H1 (cell line): ENCODE results near the gene ITGAV. TPM values are rescaled to one million over a fixed set of nuclear protein-coding genes. Genes with fewer than 3 reads are reported as not detected.

ENCODE experiments used
- CTCF ChIA-PET: fragments of 300-600 bp; sonication (Branson Sonifier 250); formaldehyde crosslinking; loops from one replicate; lab custom pipeline; 2021; ENCODE audit not compliant: partially characterized antibody; lab: Charles Lee
- POLR2A ChIA-PET: fragments of 300-600 bp; sonication (Branson Sonifier 250); formaldehyde crosslinking; loops from one replicate; lab custom pipeline; 2021; ENCODE audit warnings: inconsistent platforms; ENCODE audit not compliant: partially characterized antibody; lab: Charles Lee
- DNase-seq, 2 experiments: peaks; one replicate each; pipeline versions ENCODE4 v3.0.0 to v3.0.0-alpha.2; 2010 to 2022; ENCODE audit warnings: low spot score in 2 of 2, low read depth in 1 of 2, mixed read lengths in 1 of 2
- FAIRE-seq: peaks from 2 replicates; lab custom pipeline; 2011; peaks lifted over from hg19 to GRCh38; lab: Jason Lieb, UNC
- H2AFZ ChIP-seq: 2 replicates; pipeline ENCODE4 v1.8.1; 2012; ENCODE audit warnings: low read length, inconsistent platforms
- H2AK5ac ChIP-seq: 2 replicates; pipeline ENCODE4 v1.6.1; 2013; ENCODE audit warnings: low read depth, low read length
- H2BK120ac ChIP-seq: replicated peaks from 2 replicates; pipeline ENCODE3; 2013; ENCODE audit warnings: low read depth, low read length, inconsistent platforms
- H2BK12ac ChIP-seq: 2 replicates; pipeline ENCODE4 v1.6.1; 2013; ENCODE audit warnings: low read depth, low read length
- H2BK15ac ChIP-seq: 2 replicates; pipeline ENCODE4 v1.6.1; 2013; ENCODE audit warnings: low read length
- H2BK20ac ChIP-seq: 2 replicates; pipeline ENCODE4 v1.6.1; 2013; ENCODE audit warnings: low read length
- H2BK5ac ChIP-seq: 2 replicates; pipeline ENCODE4 v1.6.1; 2013; ENCODE audit warnings: low read depth, low read length
- H3K14ac ChIP-seq: 2 replicates; pipeline ENCODE4 v1.6.1; 2013; ENCODE audit warnings: inconsistent platforms; ENCODE audit not compliant: insufficient read length
- H3K18ac ChIP-seq: 2 replicates; pipeline ENCODE4 v1.6.1; 2013; ENCODE audit warnings: low read length; ENCODE audit errors: extremely low read depth
- H3K23ac ChIP-seq: 2 replicates; pipeline ENCODE4 v1.6.1; 2013; ENCODE audit warnings: inconsistent platforms; ENCODE audit not compliant: insufficient read length
- H3K23me2 ChIP-seq: 2 replicates; pipeline ENCODE4 v1.6.1; 2013; ENCODE audit warnings: low read depth, low read length
- H3K27ac ChIP-seq: 2 replicates; pipeline ENCODE4 v1.6.1; 2011; ENCODE audit warnings: low read depth, low read length, inconsistent platforms
- H3K27me3 ChIP-seq, 4 experiments: replicated peaks in 1 of 4; 1 replicate in 1 of 4; 2 replicates in 3 of 4; pipeline versions ENCODE4 v1.6.1 to v1.8.1; 2011 to 2013; ENCODE audit warnings: low read length in 3 of 4, mild to moderate bottlenecking in 3 of 4, inconsistent platforms in 2 of 4, mixed read lengths in 2 of 4, moderate library complexity in 1 of 4; ENCODE audit not compliant: control insufficient read depth in 3 of 4, insufficient read depth in 3 of 4; ENCODE audit errors: extremely low read depth in 1 of 4
- H3K36me3 ChIP-seq, 4 experiments: 2 replicates each; pipeline versions ENCODE4 v1.6.1 to v1.8.1; 2011 to 2013; ENCODE audit warnings: mild to moderate bottlenecking in 4 of 4, low read length in 3 of 4, moderate library complexity in 2 of 4, control low read depth in 1 of 4, inconsistent platforms in 1 of 4; ENCODE audit not compliant: insufficient read depth in 4 of 4, control insufficient read depth in 2 of 4
- H3K4ac ChIP-seq: replicated peaks from 2 replicates; pipeline ENCODE3; 2013; ENCODE audit warnings: low read length, low read depth, mixed read lengths, inconsistent platforms; ENCODE audit not compliant: insufficient read length
- H3K4me1 ChIP-seq, 4 experiments: replicated peaks in 1 of 4; 1 replicate in 1 of 4; 2 replicates in 3 of 4; pipeline versions ENCODE4 v1.6.1 to v1.8.1; 2011 to 2013; ENCODE audit warnings: low read length in 3 of 4, inconsistent platforms in 2 of 4, mixed read lengths in 1 of 4; ENCODE audit not compliant: insufficient read depth in 4 of 4, control insufficient read depth in 3 of 4
- H3K4me2 ChIP-seq, 2 experiments: 2 replicates each; pipeline versions ENCODE4 v1.6.1 to v1.8.1; 2011 to 2013; ENCODE audit warnings: low read depth in 2 of 2, low read length in 2 of 2, control low read depth in 1 of 2, inconsistent platforms in 1 of 2, mild to moderate bottlenecking in 1 of 2; ENCODE audit not compliant: insufficient read depth in 1 of 2
- H3K4me3 ChIP-seq, 4 experiments: fragments of 200-600, 300-600 bp in 1 of 4; sonication (generic), shearing (Covaris generic), sonication (Bioruptor Twin) in 1 of 4; 2 replicates each; pipeline versions ENCODE4 v1.5.1 to v1.8.1; 2011 to 2016; ENCODE audit warnings: low read length in 4 of 4, low read depth in 3 of 4, control low read depth in 2 of 4, inconsistent platforms in 2 of 4, mild to moderate bottlenecking in 2 of 4, mixed read lengths in 1 of 4, moderate library complexity in 1 of 4; ENCODE audit not compliant: insufficient read depth in 2 of 4; ENCODE audit errors: extremely low read depth in 1 of 4
- H3K56ac ChIP-seq: replicated peaks from 2 replicates; pipeline ENCODE3; 2013; ENCODE audit warnings: low read depth, mild to moderate bottlenecking, mixed read lengths, low read length, inconsistent platforms; ENCODE audit not compliant: insufficient read length
- H3K79me1 ChIP-seq: 2 replicates; pipeline ENCODE4 v1.6.1; 2013; ENCODE audit warnings: low read depth, low read length, control low read depth
- H3K79me2 ChIP-seq, 2 experiments: 2 replicates each; pipeline versions ENCODE4 v1.6.1 to v1.8.1; 2012 to 2013; ENCODE audit warnings: low read length in 2 of 2, mild to moderate bottlenecking in 2 of 2, inconsistent platforms in 1 of 2; ENCODE audit not compliant: insufficient read depth in 2 of 2, control insufficient read depth in 1 of 2
- H3K9ac ChIP-seq, 4 experiments: replicated peaks in 1 of 4; 1 replicate in 1 of 4; 2 replicates in 3 of 4; pipeline versions ENCODE4 v1.6.1 to v1.8.1; 2011 to 2013; ENCODE audit warnings: low read depth in 3 of 4, low read length in 3 of 4, control low read depth in 2 of 4, mild to moderate bottlenecking in 2 of 4, moderate library complexity in 2 of 4, inconsistent platforms in 1 of 4; ENCODE audit errors: extremely low read depth in 1 of 4
- H3K9me3 ChIP-seq, 2 experiments: 2 replicates each; pipeline versions ENCODE4 v1.6.1 to v1.8.1; 2012 to 2013; ENCODE audit warnings: mild to moderate bottlenecking in 2 of 2, moderate library complexity in 2 of 2, control low read depth in 1 of 2, inconsistent platforms in 1 of 2, low read depth in 1 of 2, low read length in 1 of 2, mixed read lengths in 1 of 2; ENCODE audit not compliant: insufficient read depth in 2 of 2
- H4K20me1 ChIP-seq, 2 experiments: replicated peaks in 1 of 2; 2 replicates each; pipeline versions ENCODE3 to v1.8.1; 2011 to 2013; ENCODE audit warnings: inconsistent platforms in 2 of 2, low read length in 2 of 2, mild to moderate bottlenecking in 1 of 2; ENCODE audit not compliant: insufficient read depth in 2 of 2, control insufficient read depth in 1 of 2
- H4K5ac ChIP-seq: 2 replicates; pipeline ENCODE4 v1.6.1; 2013; ENCODE audit warnings: low read length, low read depth, mixed read lengths, inconsistent platforms; ENCODE audit not compliant: insufficient read length
- H4K8ac ChIP-seq: 2 replicates; pipeline ENCODE4 v1.8.0; 2013; ENCODE audit warnings: mild to moderate bottlenecking, moderate library complexity, low read length, inconsistent platforms; ENCODE audit not compliant: insufficient read depth; ENCODE audit errors: extremely low read depth
- H4K91ac ChIP-seq: replicated peaks from 2 replicates; pipeline ENCODE3; 2013; ENCODE audit warnings: low read length, mixed read lengths, inconsistent platforms; ENCODE audit not compliant: insufficient read length
- BACH1 ChIP-seq: IDR thresholded peaks from 2 replicates; pipeline ENCODE4 v1.6.1; 2012; ENCODE audit warnings: low read length, improper control_type of control experiment
- BRCA1 ChIP-seq: IDR thresholded peaks from 2 replicates; pipeline ENCODE4 v1.6.1; 2012; ENCODE audit warnings: low read depth, low read length, improper control_type of control experiment
- CEBPB ChIP-seq: IDR thresholded peaks from 2 replicates; pipeline ENCODE4 v1.6.1; 2012; ENCODE audit warnings: low read depth, low read length
- CREB1 ChIP-seq: IDR thresholded peaks from 2 replicates; pipeline ENCODE4 v1.6.1; 2012; ENCODE audit warnings: inconsistent platforms
- GTF2F1 ChIP-seq: IDR thresholded peaks from 2 replicates; pipeline ENCODE4 v1.6.1; 2012; ENCODE audit warnings: low read depth, low read length, improper control_type of control experiment, borderline replicate concordance
- HDAC2 ChIP-seq, 2 experiments: fragments of 300-600 bp in 1 of 2; sonication (generic) in 1 of 2; IDR thresholded peaks; 2 replicates each; pipeline ENCODE4 v1.6.1; 2011 to 2012; ENCODE audit warnings: low read depth in 2 of 2, low read length in 2 of 2, mild to moderate bottlenecking in 2 of 2, moderate library complexity in 2 of 2, borderline replicate concordance in 1 of 2, inconsistent platforms in 1 of 2
- POLR2AphosphoS5 ChIP-seq: IDR thresholded peaks from 2 replicates; pipeline ENCODE4 v1.6.1; 2011; ENCODE audit warnings: low read depth, low read length
- RBBP5 ChIP-seq: IDR thresholded peaks from 2 replicates; pipeline ENCODE4 v1.7.1; 2012; ENCODE audit warnings: low read depth, mild to moderate bottlenecking, inconsistent platforms, low read length, moderate library complexity, borderline replicate concordance
- RNF2 ChIP-seq: fragments of 200-900, 300-1000 bp; sonication (generic); IDR thresholded peaks from 2 replicates; pipeline ENCODE4 v1.7.1; 2016; ENCODE audit warnings: borderline replicate concordance, low read depth, mild to moderate bottlenecking, antibody characterized with exemption, low read length; ENCODE audit not compliant: poor library complexity, severe bottlenecking; ENCODE audit errors: missing control alignments
- SIX5 ChIP-seq: IDR thresholded peaks from 2 replicates; pipeline ENCODE4 v1.6.1; 2011; ENCODE audit warnings: mild to moderate bottlenecking, low read depth, low read length
- TAF1 ChIP-seq: IDR thresholded peaks from 2 replicates; pipeline ENCODE4 v1.6.1; 2011; ENCODE audit warnings: mild to moderate bottlenecking, low read depth, low read length
- TBP ChIP-seq: IDR thresholded peaks from 2 replicates; pipeline ENCODE4 v1.6.1; 2011; ENCODE audit warnings: low read depth, low read length, improper control_type of control experiment
- YY1 ChIP-seq: IDR thresholded peaks from 2 replicates; pipeline ENCODE4 v1.6.1; 2011; ENCODE audit warnings: low read depth, mild to moderate bottlenecking, low read length
- WGBS, 2 experiments: shearing (Covaris generic) in 1 of 2; methylation state at CpG; one replicate each; pipeline versions ENCODE4 v1.1.6 to v1.1.7; 2013 to 2015; ENCODE audit warnings: low lambda C conversion rate in 2 of 2, mixed read lengths in 2 of 2, inconsistent platforms in 1 of 2, low coverage in 1 of 2, missing lambda C conversion rate in 1 of 2; ENCODE audit not compliant: insufficient replicate concordance in 2 of 2, insufficient coverage in 1 of 2, insufficient read length in 1 of 2; ENCODE audit errors: extremely low coverage in 1 of 2, missing lambda C conversion rate in 1 of 2; 5-methylcytosine and 5-hydroxymethylcytosine counted together
- polyA plus RNA-seq, 7 experiments: library from polyadenylated mRNA; depleted of rRNA in 3 of 7; stranded (reverse) in 5 of 7; unstranded in 2 of 7; fragments of >200 nt in 5 of 7; fragments of 200-250 nt in 2 of 7; gene quantifications; 1 replicate in 5 of 7; 2 replicates in 1 of 7; 4 replicates in 1 of 7; pipeline versions ENCODE4 v1.2.1 to v1.2.3, GENCODE V29; 2011 to 2013; ENCODE audit warnings: missing spikeins in 2 of 7, mixed read lengths in 2 of 7
- total RNA-seq: library from RNA; stranded (reverse); fragmentation: NEBNext Ultra II Directional; extraction: Animal tissue kit (Norgen Biotek cat#: 25700); gene quantifications from 2 replicates; pipeline ENCODE4 v1.2.1, GENCODE V29; 2021
- TF ChIP-seq, protein P1 (sequence below): IDR thresholded peaks from 2 replicates; pipeline ENCODE4 v1.6.1; 2012; ENCODE audit warnings: low read length, inconsistent platforms

ITGAV gene
- total and polyA plus RNA-seq, 2 of the 8 experiments (the other 6 are each of a cell fraction or from before 2014, with no cell fraction given): 11.7 to 42.4 TPM

DNA sequence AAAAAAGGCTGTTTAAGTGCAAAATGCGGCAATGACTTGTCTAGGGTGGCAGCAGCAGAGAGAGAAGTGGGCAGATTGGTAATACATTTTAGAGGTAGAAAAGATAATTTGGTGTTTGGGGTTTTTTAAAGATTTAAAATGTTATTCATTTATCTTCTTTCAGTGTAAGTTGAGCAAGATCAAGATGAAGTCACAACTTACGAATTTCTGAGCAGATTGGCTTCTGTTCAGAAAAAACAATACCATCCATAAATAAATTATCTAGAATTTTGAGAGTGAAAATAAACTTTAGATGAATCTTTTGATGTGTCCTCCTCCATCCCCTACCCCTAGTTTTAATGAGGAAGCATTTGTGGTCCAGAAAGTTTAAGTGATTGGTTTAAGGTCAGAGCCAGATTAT is 56.1 kb downstream of the ITGAV start:
- Histone ChIP-seq H2BK15ac (no peak overlapping the region), H3K14ac (no peak overlapping the region), H4K91ac (no peak overlapping the region), H3K23ac (no peak overlapping the region), H3K4me3 (no peak overlapping the region), H3K9me3 (no peaks in the 10 kb centered on the region), H2BK12ac (no peak overlapping the region), H3K9ac (no peak overlapping the region), H2BK120ac (no peak overlapping the region), H3K27ac (no peak overlapping the region), H3K18ac (no peak overlapping the region), H3K23me2 (no peaks in the 10 kb centered on the region), H4K8ac (no peak overlapping the region), H3K79me2 (no peaks in the 10 kb centered on the region), H2BK20ac (no peak overlapping the region), H3K4me2 (no peak overlapping the region), H2BK5ac (no peak overlapping the region), H3K27me3 (no peaks in the 10 kb centered on the region), H4K5ac (no peak overlapping the region), H2AK5ac (no peak overlapping the region), H3K56ac (no peak overlapping the region), H3K36me3 (peaks cover 2 to 8% (median 5%) of the 10 kb centered on the region in 4 experiments; a peak in 5 of 8 replicates), H3K79me1 (no peaks in the 10 kb centered on the region), H3K4ac (no peak overlapping the region), H3K4me1 (no peaks in the 10 kb centered on the region), H4K20me1 (no peaks in the 10 kb centered on the region), H2AFZ (no peak overlapping the region)
- WGBS, 2 experiments: 96% methylated on average over 2 of the region's 2 CpGs; no CpG with 5 or more reads in 1 of the 2 experiments
- ChIA-PET CTCF (no interaction called here), POLR2A (interaction anchor here (0.6 to 1.2 kb wide), 2 partner anchors 160 to 849 kb away, joined by 4 read pairs; partner anchors contain the start of gene ZC3H15)
- DNase-seq: no peak
- no peak for FAIRE-seq
- no peak for TF ChIP-seq CREB1
- no peak for TF ChIP-seq RNF2
- no peak for TF ChIP-seq HDAC2 (IDR thresholded peaks at IDR 0.05; ENCODE audit: borderline replicate concordance in 1 of 2, low read depth in 2 of 2, low read length in 2 of 2)
- TF ChIP-seq RBBP5: no peak
- no peak for TF ChIP-seq CEBPB
- no peak for TF ChIP-seq YY1
- no peak for TF ChIP-seq GTF2F1
- TF ChIP-seq SIX5: no peak
- no peak for TF ChIP-seq BRCA1
- TF ChIP-seq, protein P1, sequence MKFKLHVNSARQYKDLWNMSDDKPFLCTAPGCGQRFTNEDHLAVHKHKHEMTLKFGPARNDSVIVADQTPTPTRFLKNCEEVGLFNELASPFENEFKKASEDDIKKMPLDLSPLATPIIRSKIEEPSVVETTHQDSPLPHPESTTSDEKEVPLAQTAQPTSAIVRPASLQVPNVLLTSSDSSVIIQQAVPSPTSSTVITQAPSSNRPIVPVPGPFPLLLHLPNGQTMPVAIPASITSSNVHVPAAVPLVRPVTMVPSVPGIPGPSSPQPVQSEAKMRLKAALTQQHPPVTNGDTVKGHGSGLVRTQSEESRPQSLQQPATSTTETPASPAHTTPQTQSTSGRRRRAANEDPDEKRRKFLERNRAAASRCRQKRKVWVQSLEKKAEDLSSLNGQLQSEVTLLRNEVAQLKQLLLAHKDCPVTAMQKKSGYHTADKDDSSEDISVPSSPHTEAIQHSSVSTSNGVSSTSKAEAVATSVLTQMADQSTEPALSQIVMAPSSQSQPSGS: no peak
- no peak for TF ChIP-seq BACH1
- TF ChIP-seq TBP: no peak
- no peak for TF ChIP-seq TAF1
- no peak for TF ChIP-seq POLR2AphosphoS5
